A549 (cell line): ENCODE measurements around the gene PTPRJ. TPM values are rescaled to one million over a fixed set of nuclear protein-coding genes. Genes with fewer than 3 reads are reported as not detected.
A peak's percentile ranks its signal among the peaks of the same experiment; 100 is the strongest.

ENCODE experiments used
- ATAC-seq, 2 experiments: fragments of 200-7000 bp in 1 of 2; fragments of >200 bp in 1 of 2; cut with Nextera tagmentation in 1 of 2; cut with Tn5 transposase in 1 of 2; 3 replicates each; pipeline versions ENCODE4 v1.8.0 to v1.9.1; 2018 to 2020; ENCODE audit warnings: mild to moderate bottlenecking in 1 of 2, moderate library complexity in 1 of 2
- CTCF ChIA-PET: fragments of 300-600 bp; sonication (Branson Sonifier 250); formaldehyde crosslinking; extraction: SDS; loops from one replicate; lab custom pipeline; 2021; ENCODE audit warnings: antibody characterized with exemption, inconsistent platforms; lab: Yijun Ruan, JAX
- POLR2A ChIA-PET: fragments of 350-600 bp; formaldehyde crosslinking; extraction: SDS; loops from one replicate; lab custom pipeline; 2021; ENCODE audit warnings: antibody characterized with exemption, inconsistent platforms; lab: Yijun Ruan, JAX
- DNase-seq, 2 experiments: peaks; one replicate each; pipeline versions ENCODE4 v3.0.0 to v3.0.0-alpha.2; 2011 to 2016; ENCODE audit warnings: low read depth in 1 of 2, low spot score in 1 of 2
- FAIRE-seq: peaks from 2 replicates; lab custom pipeline; 2011; peaks lifted over from hg19 to GRCh38; lab: Jason Lieb, UNC
- H3K27ac ChIP-seq, 2 experiments: fragments of >200 bp; sonication (Bioruptor Twin); formaldehyde crosslinking; 3 replicates each; pipeline ENCODE4 v1.5.1; 2016 to 2017
- H3K4me1 ChIP-seq: fragments of >200 bp; sonication (Bioruptor Twin); formaldehyde crosslinking; 3 replicates; pipeline ENCODE4 v1.6.1; 2016
- H3K4me2 ChIP-seq: fragments of >200 bp; sonication (Bioruptor Twin); formaldehyde crosslinking; 3 replicates; pipeline ENCODE4 v1.6.1; 2016
- H3K4me3 ChIP-seq: fragments of >200 bp; sonication (Bioruptor Twin); formaldehyde crosslinking; 3 replicates; pipeline ENCODE4 v1.5.1; 2016
- H3K9me3 ChIP-seq: fragments of >200 bp; sonication (Bioruptor Twin); formaldehyde crosslinking; 3 replicates; pipeline ENCODE4 v1.6.1; 2016
- BCL3 ChIP-seq: fragments of >200 bp; sonication (Bioruptor Twin); formaldehyde crosslinking; IDR thresholded peaks from 3 replicates; pipeline ENCODE4 v1.6.1; 2016
- BHLHE40 ChIP-seq: IDR thresholded peaks from 2 replicates; pipeline ENCODE4 v1.6.1; 2012; ENCODE audit warnings: low read depth, low read length, inconsistent platforms
- CEBPB ChIP-seq, 2 experiments: fragments of >200 bp in 1 of 2; sonication (Bioruptor Twin) in 1 of 2; formaldehyde crosslinking in 1 of 2; IDR thresholded peaks; 2 replicates each; pipeline ENCODE4 v1.6.1; 2012 to 2016
- CHD2 ChIP-seq: fragments of 150-350 bp; IDR thresholded peaks from 2 replicates; pipeline ENCODE4 v1.6.1; 2014; ENCODE audit warnings: low read length; ENCODE audit not compliant: partially characterized antibody
- CHD4 ChIP-seq: fragments of 200-600 bp; sonication (generic); IDR thresholded peaks from 2 replicates; pipeline ENCODE4 v1.6.1; 2016; ENCODE audit warnings: antibody characterized with exemption, mild to moderate bottlenecking, borderline replicate concordance
- EHF ChIP-seq: fragments of 250-450 bp; sonication (Bioruptor Pico); IDR thresholded peaks from 2 replicates; pipeline ENCODE4 v1.5.0; 2020; ENCODE audit warnings: mild to moderate bottlenecking
- FOSB ChIP-seq: fragments of 250-450 bp; sonication (Bioruptor Pico); IDR thresholded peaks from 2 replicates; pipeline ENCODE4 v1.5.0; 2020; ENCODE audit warnings: mild to moderate bottlenecking, moderate library complexity
- HOXB5 ChIP-seq: fragments of 250-450 bp; sonication (Bioruptor Pico); IDR thresholded peaks from 2 replicates; pipeline ENCODE4 v1.5.0; 2020; ENCODE audit warnings: mild to moderate bottlenecking, moderate library complexity
- KDM5A ChIP-seq: fragments of 200-600 bp; sonication (generic); IDR thresholded peaks from 2 replicates; pipeline ENCODE4 v1.6.1; 2016; ENCODE audit warnings: antibody characterized with exemption, mild to moderate bottlenecking
- MAX ChIP-seq: IDR thresholded peaks from 2 replicates; pipeline ENCODE4 v1.6.1; 2012
- RFX5 ChIP-seq: fragments of 450-650 bp; IDR thresholded peaks from 2 replicates; pipeline ENCODE4 v1.7.1; 2014; ENCODE audit warnings: antibody characterized with exemption, mild to moderate bottlenecking, moderate library complexity
- USF2 ChIP-seq: fragments of 450-650 bp; IDR thresholded peaks from 2 replicates; pipeline ENCODE4 v1.6.1; 2014; ENCODE audit warnings: antibody characterized with exemption
- ZC3H11A ChIP-seq: fragments of 450-650 bp; IDR thresholded peaks from 2 replicates; pipeline ENCODE4 v1.6.1; 2014; ENCODE audit warnings: antibody characterized with exemption, mild to moderate bottlenecking
- ZFP36 ChIP-seq: fragments of 450-650 bp; IDR thresholded peaks from 2 replicates; pipeline ENCODE4 v1.6.1; 2014; ENCODE audit warnings: borderline replicate concordance; ENCODE audit not compliant: partially characterized antibody
- WGBS: methylation state at CpG from one replicate; pipeline ENCODE4 v1.1.6; 2017; ENCODE audit errors: missing lambda C conversion rate; 5-methylcytosine and 5-hydroxymethylcytosine counted together
- polyA plus RNA-seq, 4 experiments: library from polyadenylated mRNA; depleted of rRNA in 3 of 4; stranded (reverse); fragments of >200 nt; fragmentation: RNase III in 1 of 4; extraction: RNeasy Plus Mini Kit Qiagen cat#74134 plus additional on column Dnase treatment in 1 of 4; gene quantifications; 2 replicates in 3 of 4; 3 replicates in 1 of 4; pipeline ENCODE4 v1.2.3, GENCODE V29; 2011 to 2017
- TF ChIP-seq, protein P1 (sequence below): fragments of >200 bp; sonication (Bioruptor Twin); formaldehyde crosslinking; IDR thresholded peaks from 2 replicates; pipeline ENCODE4 v1.6.1; 2016

The PTPRJ gene
- polyA plus RNA-seq, 2 of the 4 experiments (the other 2 are of a cell fraction) = 30.3 to 50.5 TPM

- 87% methylated on average over 3 of the region's 3 CpGs for WGBS
- TF ChIP-seq, protein P1, sequence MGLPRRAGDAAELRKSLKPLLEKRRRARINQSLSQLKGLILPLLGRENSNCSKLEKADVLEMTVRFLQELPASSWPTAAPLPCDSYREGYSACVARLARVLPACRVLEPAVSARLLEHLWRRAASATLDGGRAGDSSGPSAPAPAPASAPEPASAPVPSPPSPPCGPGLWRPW = no peak
- TF ChIP-seq FOSB (CRISPR knock-in tag) (no peak), CHD2 (no peak), CEBPB (IDR thresholded peaks at IDR 0.05) (no peak), KDM5A (no peak)
- DNase-seq = no peak
- no peak for FAIRE-seq
- no peak for ATAC-seq
- Histone ChIP-seq H3K4me3 (no peak overlapping the region), H3K4me1 (peaks cover 71% of the 10 kb centered on the region), H3K9me3 (no peaks in the 10 kb centered on the region), H3K4me2 (no peak overlapping the region), H3K27ac (peak overlapping the region in 1 of 2 experiments; percentile 46; a peak in 1 of 6 replicates)
- ChIA-PET CTCF (interaction anchor here (0.5 to 0.9 kb wide), 3 partner anchors 56 to 115 kb away, joined by 3 read pairs; no protein-coding TSS in a partner anchor), POLR2A (no interaction called here)
Observed at GRCh38 chr11:48050304-48050703, 69.9 kb downstream of the PTPRJ start.

DNA sequence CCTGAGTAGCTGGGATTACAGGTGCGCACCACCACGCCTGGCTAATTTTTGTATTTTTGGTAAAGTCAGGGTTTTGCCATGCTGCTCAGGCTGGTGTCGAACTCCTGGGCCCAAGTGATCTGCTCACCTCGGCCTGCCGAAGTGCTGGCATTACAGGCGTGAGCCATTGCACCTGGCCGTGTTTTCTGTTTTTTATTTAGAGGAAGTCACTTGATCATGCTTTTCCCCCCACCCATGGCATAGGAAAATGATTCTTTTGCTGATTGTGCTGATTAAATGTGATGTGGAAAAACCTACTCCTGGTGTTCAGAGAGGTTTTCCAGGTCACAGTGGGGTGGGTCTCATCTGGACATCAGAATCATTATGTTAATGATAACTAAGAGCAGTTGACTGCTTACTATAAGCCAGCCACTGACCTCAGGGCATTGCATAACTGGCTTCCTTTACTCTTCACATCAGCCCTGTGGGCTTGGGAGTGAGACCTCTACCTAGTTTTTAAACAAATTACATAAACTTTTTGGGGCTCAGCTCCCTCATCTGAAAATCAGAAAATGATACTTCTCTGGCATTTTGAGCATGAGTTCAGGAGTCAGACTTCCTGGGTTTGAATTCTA is 71.0 kb downstream of the PTPRJ start:
- FAIRE-seq = no peak
- peak in 1 of 2 experiments; percentile 35; a peak in 1 of 4 replicates for TF ChIP-seq CEBPB (IDR thresholded peaks at IDR 0.05)
- no peak for TF ChIP-seq RFX5
- no peak for DNase-seq
- Histone ChIP-seq H3K4me3 (no peak overlapping the region), H3K9me3 (no peaks in the 10 kb centered on the region), H3K27ac (peak overlapping the region; percentile 50 to 67; a peak in 5 of 6 replicates), H3K4me2 (peak overlapping the region; percentile 44), H3K4me1 (peaks cover 81% of the 10 kb centered on the region)
- WGBS = 94% methylated on average over 7 of the region's 7 CpGs
- CTCF ChIA-PET = interaction anchor here (0.9 to 1.2 kb wide), 4 partner anchors 22 to 116 kb away, joined by 3 to 4 read pairs (median 3); no protein-coding TSS in a partner anchor
- ATAC-seq = no peak
- POLR2A ChIA-PET = interaction anchor here (1.3 kb wide), 1 partner anchor 68 kb away, joined by 3 read pairs; no protein-coding TSS in a partner anchor

DNA sequence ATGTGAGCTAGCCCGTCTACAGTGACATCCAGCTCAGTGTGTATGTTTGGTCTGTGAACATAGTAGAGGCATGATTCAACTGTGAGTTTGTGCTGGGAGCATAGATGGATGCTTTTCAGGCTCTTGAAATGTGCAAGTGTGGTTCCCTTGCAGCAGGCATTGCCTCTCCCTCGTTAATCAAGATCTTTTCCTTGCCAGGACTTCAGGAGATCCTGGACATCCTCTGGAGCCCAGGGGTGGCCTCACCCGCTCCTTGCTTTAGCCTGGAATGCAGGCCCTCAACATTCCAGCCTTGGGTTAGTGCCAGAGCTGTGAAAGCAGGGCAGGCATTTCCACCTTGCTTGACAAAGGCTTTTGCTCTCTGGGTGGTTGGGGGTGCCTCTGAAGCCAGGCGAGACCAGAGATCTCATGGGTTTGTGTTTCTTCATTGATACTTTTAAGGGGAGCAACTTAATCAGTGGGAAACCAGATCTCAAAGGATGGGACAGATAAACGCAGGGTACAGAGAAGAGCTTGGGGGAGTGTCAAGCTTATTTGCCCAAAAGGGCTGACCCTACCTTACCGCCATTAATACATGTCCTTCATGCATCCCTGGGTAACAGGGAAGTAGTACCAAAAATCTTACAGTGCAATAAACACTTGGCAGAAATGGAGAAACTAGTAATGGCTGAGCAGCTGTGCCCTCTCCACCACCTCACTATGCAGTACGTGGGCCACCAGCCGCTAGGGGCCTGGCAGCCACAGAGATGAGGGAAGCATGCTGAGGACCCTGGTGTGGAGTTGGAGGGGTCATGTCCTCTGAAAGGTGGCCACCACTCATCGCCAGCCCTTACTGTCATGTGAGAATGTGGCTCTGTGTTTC is 72.1 kb downstream of the PTPRJ start:
- ChIA-PET CTCF (interaction anchor here (1.0 to 1.4 kb wide), 3 partner anchors 24 to 118 kb away, joined by 3 to 6 read pairs (median 4); no protein-coding TSS in a partner anchor), POLR2A (interaction anchor here (1.3 kb wide), 1 partner anchor 69 kb away, joined by 3 read pairs; no protein-coding TSS in a partner anchor)
- 58% methylated on average over 9 of the region's 9 CpGs for WGBS
- no peaks in the 10 kb centered on the region for H3K9me3 ChIP-seq
- H3K4me3 ChIP-seq = no peak overlapping the region
- FAIRE-seq (no peak), DNase-seq (peak in 1 of 2 experiments; percentile 62), ATAC-seq (peak; percentile 30 to 61; a peak in 5 of 6 replicates)
- peak overlapping the region; percentile 44 for H3K4me2 ChIP-seq
- peaks cover 81% of the 10 kb centered on the region for H3K4me1 ChIP-seq
- peak overlapping the region; percentile 50 to 67; a peak in 5 of 6 replicates for H3K27ac ChIP-seq
- TF ChIP-seq ZFP36 (no peak), ZC3H11A (no peak), USF2 (no peak), MAX (peak; percentile 27; the same call in 1 of the 2 replicates), EHF (no peak), HOXB5 (CRISPR knock-in tag) (no peak), CHD4 (no peak), BHLHE40 (no peak)

GRCh38 chr11:48054994-48055291 is 74.6 kb downstream of the PTPRJ start:
- 96% methylated on average over 1 of the region's 1 CpG for WGBS
- no peak for DNase-seq
- H3K27ac ChIP-seq = peak overlapping the region; percentile 59 to 76; a peak in 5 of 6 replicates

More at GRCh38 chr11:48054994-48055291, 74.6 kb downstream of the PTPRJ start:
- Histone ChIP-seq H3K4me2 (peak overlapping the region; percentile 57), H3K4me3 (no peak overlapping the region), H3K9me3 (no peaks in the 10 kb centered on the region), H3K4me1 (peaks cover 75% of the 10 kb centered on the region)
- peak; percentile 62 to 64; a peak in 3 of 4 replicates for TF ChIP-seq CEBPB (IDR thresholded peaks at IDR 0.05)
- TF ChIP-seq CHD4 = no peak
- no peak for TF ChIP-seq BCL3
- ChIA-PET POLR2A (no interaction called here), CTCF (interaction anchor here (1.0 to 1.5 kb wide), 3 partner anchors 8 to 122 kb away, joined by 3 to 8 read pairs (median 3); no protein-coding TSS in a partner anchor)
- ATAC-seq = no peak
- FAIRE-seq = no peak
